Renal cortex interstitium (tissue), 11 donors: ENCODE measurements around the gene DHRS7. TPM values are rescaled to one million over a fixed set of nuclear protein-coding genes. Genes with fewer than 3 reads are reported as not detected.
"Not testable (repeated sequence)": the region's sequence is repeated elsewhere in the genome, so short reads cannot be mapped to it uniquely, and the experiment has no call there.

Experiments used
- DNase-seq, 11 donors: peaks; one replicate each; pipeline ENCODE4 v3.0.0-alpha.2; 2013; ENCODE audit warnings: low read depth in 9 of 11, low spot score in 4 of 11; ENCODE audit errors: extremely low read depth in 1 of 11
- polyA plus RNA-seq, 3 donors: library from polyadenylated mRNA; unstranded; fragments of 120-200 nt; gene quantifications; one replicate each; pipeline ENCODE4 v1.2.1, GENCODE V29; 2013; ENCODE audit not compliant: insufficient read length in 3 of 3

DHRS7 gene
- polyA plus RNA-seq, 3 donors, result 76.1 to 83.0 (median 76.5) TPM

DNA sequence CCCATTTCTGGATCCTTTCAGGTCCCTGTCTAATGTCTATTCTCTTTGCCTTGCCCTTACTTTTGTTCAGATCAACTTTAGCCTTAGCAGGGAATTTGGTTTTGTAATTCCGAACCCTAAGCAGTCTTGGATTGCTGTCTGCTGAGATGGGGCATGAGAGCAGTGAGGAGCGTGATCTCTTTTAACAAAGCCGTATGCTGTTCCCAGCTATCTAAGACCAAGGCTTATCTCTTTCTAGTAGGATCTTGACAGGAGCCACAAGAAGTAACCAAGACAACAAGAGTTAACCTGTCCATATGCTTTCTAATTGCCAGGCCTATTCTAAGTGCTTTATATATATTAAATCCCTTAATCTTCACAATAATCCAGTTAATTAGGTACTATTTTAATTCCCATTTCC lies 4.5 kb upstream of the DHRS7 start:
- DNase-seq, result no peak

- no peak for DNase-seq
Measured at GRCh38 chr14:60166142-60166541, 944 bp upstream of the DHRS7 start.

DNA sequence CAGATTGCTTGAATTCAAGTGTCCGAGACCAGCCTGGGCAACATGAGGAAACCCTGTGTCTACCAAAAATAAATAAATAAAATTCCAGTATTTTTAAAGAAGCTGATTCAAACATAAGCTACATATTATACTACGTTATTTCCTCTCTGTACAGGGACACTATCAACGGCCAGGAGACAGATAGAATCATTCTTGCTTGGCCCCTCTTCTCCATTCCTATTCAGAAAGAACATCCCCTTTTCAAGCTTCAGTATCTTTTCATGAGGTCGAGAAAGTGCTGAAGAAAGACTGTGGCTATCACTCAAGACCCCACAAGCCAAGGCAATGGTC lies 314 bp upstream of the DHRS7 start:
- peak in 1 of 11 donors; percentile 20 for DNase-seq

- peak in 1 of 11 donors; percentile 66 for DNase-seq
Measured at GRCh38 chr14:60164404-60164711, 840 bp downstream of the DHRS7 start.

GRCh38 chr14:60163693-60164092 lies 1.5 kb downstream of the DHRS7 start:
- no peak for DNase-seq

DNA sequence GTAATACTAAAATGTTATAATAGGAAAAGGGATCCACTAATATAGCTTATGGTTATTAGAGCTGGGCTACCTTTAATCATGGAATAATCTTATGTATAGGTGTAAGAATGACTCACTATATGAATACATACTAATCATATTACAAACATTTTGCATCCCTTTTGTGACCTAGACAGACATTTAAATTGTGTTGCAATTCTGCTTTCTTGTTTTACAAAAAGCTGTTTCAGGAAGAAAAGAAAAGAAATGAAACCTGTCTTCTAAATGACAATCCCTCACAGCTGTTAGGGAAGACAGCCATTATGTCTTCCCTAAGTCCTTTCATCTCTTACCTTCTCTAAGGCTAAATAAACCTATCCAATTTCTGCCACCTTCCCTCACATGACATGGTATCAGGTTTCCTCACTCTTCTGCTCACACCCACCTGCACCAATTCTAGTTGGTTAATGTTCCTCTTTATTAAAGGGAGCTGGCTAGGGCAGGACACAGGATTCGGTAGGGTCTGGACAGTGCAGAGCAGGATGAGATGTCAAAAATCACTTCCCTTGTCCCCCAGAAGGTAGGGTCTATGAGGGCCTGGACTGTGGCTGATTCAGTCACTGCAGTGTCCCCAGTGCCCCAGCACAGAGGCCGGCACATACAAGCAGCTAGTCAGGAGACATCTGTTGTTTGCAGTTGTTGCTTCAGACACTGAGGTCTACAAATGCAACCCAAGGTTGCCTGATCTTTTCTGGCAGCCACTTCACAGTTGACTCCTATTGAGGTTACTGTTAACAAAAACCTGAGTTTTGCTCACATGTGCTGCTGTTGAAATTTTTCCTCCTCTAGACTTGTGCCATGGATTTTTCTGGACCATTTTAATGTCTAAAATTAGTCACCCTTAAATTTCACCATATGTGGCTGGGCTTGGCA lies 3.7 kb downstream of the DHRS7 start:
- peak in 1 of 11 donors; percentile 49 for DNase-seq

DNA sequence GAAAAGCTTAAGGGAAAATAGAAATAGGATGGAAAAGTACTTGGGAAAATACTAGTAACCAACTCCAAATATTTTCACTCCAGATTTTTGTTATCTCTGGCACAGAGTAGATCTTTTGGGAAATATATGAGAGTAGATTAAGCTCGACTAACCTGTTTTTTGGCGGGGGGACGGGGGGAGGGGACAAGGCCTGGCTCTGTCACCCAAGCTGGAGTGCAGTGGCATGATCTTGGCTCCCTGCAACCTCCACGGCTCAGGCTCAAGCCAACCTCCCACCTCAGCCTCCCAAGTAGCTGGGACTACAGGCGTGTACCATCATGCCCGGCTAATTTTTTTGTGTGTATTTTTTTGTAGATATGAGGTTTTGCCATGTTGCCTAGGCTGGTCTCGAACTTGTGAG lies 4.8 kb downstream of the DHRS7 start:
- DNase-seq, result no peak

DNA sequence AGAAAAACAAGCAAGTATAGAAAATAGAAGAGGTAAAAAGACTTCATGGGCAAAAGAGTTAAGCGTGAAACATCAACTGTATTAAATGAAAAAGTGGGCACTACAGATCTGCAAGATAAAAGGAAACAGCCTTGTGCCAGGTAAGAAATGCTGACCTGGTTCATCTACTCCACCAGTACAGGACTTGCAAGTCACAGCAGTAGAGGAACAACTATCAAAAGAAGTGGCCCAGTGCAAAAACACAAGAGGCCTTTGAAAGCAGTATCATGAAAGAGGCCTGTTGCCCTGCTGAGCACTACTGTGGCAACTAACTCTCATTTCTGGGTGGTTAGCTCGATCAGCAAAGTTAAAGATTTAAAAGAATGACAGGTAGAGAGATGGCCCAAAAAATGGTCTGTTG lies 10.5 kb downstream of the DHRS7 start:
- no peak for DNase-seq

DNA sequence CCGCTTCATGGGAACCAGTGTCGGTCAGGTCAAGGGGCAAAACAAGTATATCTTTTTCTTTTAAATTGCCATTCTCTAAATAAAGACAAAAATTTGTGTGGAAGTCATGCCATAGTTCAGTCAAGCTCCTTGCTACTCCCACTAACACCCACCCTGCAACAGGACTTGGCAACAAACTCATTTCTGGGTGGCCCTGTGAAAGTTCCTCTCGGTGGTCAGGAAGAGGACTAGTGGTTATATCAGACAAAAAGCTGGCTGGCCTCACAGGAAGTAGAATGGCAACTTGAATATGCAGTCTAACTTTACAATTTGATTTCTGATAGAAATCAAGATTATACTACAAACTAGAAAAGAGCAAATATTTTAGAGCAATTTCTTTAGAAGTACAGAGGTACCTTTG lies 11.2 kb downstream of the DHRS7 start:
- DNase-seq, result no peak

- no peak for DNase-seq
Measured at GRCh38 chr14:60151715-60152114, 13.5 kb downstream of the DHRS7 start.

GRCh38 chr14:60134702-60135101 lies 30.5 kb downstream of the DHRS7 start:
- DNase-seq, result no peak

DNA sequence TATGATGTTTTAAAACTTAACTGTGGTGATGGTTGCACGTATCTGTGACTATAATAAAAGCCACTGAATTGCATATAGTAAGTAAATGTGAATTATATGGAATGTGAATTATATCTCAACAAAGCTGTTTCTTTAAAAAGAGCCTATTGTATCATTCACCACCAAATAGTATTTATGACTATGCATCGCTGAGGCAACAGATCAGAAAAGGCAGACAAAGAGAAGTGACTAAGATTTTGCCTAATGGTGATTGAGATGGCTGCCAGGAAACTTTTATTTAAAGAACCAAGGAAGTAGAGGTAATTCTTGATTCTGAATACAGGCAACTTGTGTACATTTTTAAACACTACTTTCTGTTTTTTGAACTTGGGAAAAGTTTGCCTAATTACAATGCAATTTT lies 31.7 kb downstream of the DHRS7 start:
- DNase-seq, result no peak

- DNase-seq, result no peak
Measured at GRCh38 chr14:60125918-60126317, 39.3 kb downstream of the DHRS7 start.

- no peak for DNase-seq
Measured at GRCh38 chr14:60116181-60116580, 49.0 kb downstream of the DHRS7 start.

- no peak for DNase-seq
Measured at GRCh38 chr14:60114881-60115280, 50.3 kb downstream of the DHRS7 start.

DNA sequence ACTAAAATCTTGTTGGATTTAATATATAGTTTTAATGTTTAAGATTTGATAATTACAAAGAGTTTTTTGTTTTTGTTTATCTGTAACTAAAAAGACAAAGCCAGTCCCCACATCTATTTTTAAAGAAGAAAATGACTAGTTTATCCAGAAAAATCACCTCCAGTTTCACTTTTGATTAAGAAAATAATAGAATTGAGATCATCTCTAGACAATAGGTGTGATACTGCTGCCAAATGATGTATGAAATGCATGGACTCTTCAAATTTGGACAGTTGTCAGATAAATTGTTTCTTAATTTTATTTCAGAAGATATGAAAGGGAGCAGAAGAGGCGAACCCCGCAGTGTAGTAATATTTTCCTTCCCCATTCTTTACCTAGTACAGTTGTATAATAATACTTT lies 53.5 kb downstream of the DHRS7 start:
- no peak for DNase-seq

DNA sequence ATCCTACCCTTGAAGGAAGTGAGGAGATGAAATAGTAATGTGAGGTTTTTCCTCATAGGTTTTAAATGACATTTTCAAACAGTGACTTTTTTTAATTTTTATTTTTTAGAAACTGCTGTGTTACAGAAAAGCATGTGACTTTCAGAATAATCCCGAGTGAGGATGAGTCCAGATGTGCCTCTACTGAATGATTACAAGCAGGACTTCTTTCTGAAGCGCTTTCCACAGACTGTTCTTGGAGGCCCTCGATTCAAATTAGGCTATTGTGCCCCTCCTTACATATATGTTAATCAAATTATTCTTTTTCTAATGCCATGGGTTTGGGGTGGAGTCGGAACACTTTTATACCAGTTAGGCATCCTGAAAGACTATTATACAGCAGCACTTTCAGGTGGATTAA lies 57.7 kb downstream of the DHRS7 start:
- DNase-seq, result no peak

- DNase-seq, result no peak
Measured at GRCh38 chr14:60106339-60106738, 58.9 kb downstream of the DHRS7 start.

GRCh38 chr14:60102389-60102788 lies 62.8 kb downstream of the DHRS7 start:
- no peak for DNase-seq

GRCh38 chr14:60101786-60102185 lies 63.4 kb downstream of the DHRS7 start:
- DNase-seq, result no peak

- DNase-seq, result not testable (repeated sequence)
Measured at GRCh38 chr14:60099855-60100254, 65.3 kb downstream of the DHRS7 start.
